Immature natural killer cell (primary cell): ENCODE measurements around the gene SLC17A7. TPM values are rescaled to one million over a fixed set of nuclear protein-coding genes. Genes with fewer than 3 reads are reported as not detected.

Source experiments
- polyA plus RNA-seq, 3 donors: library from polyadenylated mRNA; unstranded; fragments of 300-500 nt; fragmentation: Illumina TruSeq; gene quantifications; one replicate each; pipeline ENCODE4 v1.2.3, GENCODE V29; 2021

Gene SLC17A7
- polyA plus RNA-seq, 3 donors from 2014 or later: not detected

Other genes starting within 250 kb of the SLC17A7 start
- 1 to 10 TPM; 3.0 to 9.0 (median 4.4) TPM for gene SLC6A16, start 116.3 kb downstream of the SLC17A7 start, polyA plus RNA-seq
- gene CD37, start 106.1 kb downstream of the SLC17A7 start, polyA plus RNA-seq: 100 to 1,000 TPM; 104 to 179 (median 106) TPM
- gene TEAD2, start 79.1 kb downstream of the SLC17A7 start, polyA plus RNA-seq: not detected
- gene DKKL1, start 77.7 kb downstream of the SLC17A7 start, polyA plus RNA-seq: not detected
- not detected for gene KASH5, start 53.3 kb downstream of the SLC17A7 start, polyA plus RNA-seq
- gene PTH2, start 18.1 kb downstream of the SLC17A7 start, polyA plus RNA-seq: not detected
- gene GFY, start 16.1 kb downstream of the SLC17A7 start, polyA plus RNA-seq: not detected
- gene PIH1D1, start 10.3 kb upstream of the SLC17A7 start, polyA plus RNA-seq: 10 to 100 TPM; 91.4 to 97.6 (median 93.3) TPM
- 10 to 100 TPM; 37.2 to 57.0 (median 42.4) TPM for gene ALDH16A1, start 11.7 kb upstream of the SLC17A7 start, polyA plus RNA-seq
- gene FLT3LG, start 32.7 kb upstream of the SLC17A7 start, polyA plus RNA-seq: 10 to 100 TPM; 22.6 to 36.6 (median 28.3) TPM
- 1,000 to 10,000 TPM in 2 of 3 donors, 100 to 1,000 TPM in 1; 840 to 2,055 (median 1,247) TPM for gene RPL13A, start 46.1 kb upstream of the SLC17A7 start, polyA plus RNA-seq
- 1,000 to 10,000 TPM; 1,178 to 2,153 (median 1,290) TPM for gene RPS11, start 54.9 kb upstream of the SLC17A7 start, polyA plus RNA-seq
- gene FCGRT, start 71.1 kb upstream of the SLC17A7 start, polyA plus RNA-seq: 10 to 100 TPM; 13.8 to 35.9 (median 34.9) TPM
- 1 to 10 TPM in 2 of 3 donors, under 1 TPM in 1; 0.86 to 1.7 (median 1.0) TPM for gene RCN3, start 86.5 kb upstream of the SLC17A7 start, polyA plus RNA-seq
- 100 to 1,000 TPM; 196 to 251 (median 239) TPM for gene NOSIP, start 139.0 kb upstream of the SLC17A7 start, polyA plus RNA-seq
- under 1 TPM in 1 of 3 donors, not detected in 2; 0.78 TPM for gene PRRG2, start 139.8 kb upstream of the SLC17A7 start, polyA plus RNA-seq
- 1 to 10 TPM in 2 of 3 donors, under 1 TPM in 1; 0.21 to 4.0 (median 2.0) TPM for gene PRR12, start 149.7 kb upstream of the SLC17A7 start, polyA plus RNA-seq
- gene RRAS, start 198.6 kb upstream of the SLC17A7 start, polyA plus RNA-seq: 10 to 100 TPM in 2 of 3 donors, 1 to 10 TPM in 1; 9.0 to 17.3 (median 13.5) TPM
- gene SCAF1, start 200.7 kb upstream of the SLC17A7 start, polyA plus RNA-seq: 1 to 10 TPM in 1 of 3 donors, under 1 TPM in 1, not detected in 1; 0.87 to 2.6 TPM
- gene IRF3, start 224.3 kb upstream of the SLC17A7 start, polyA plus RNA-seq: 10 to 100 TPM; 63.8 to 82.0 (median 78.9) TPM
- gene BCL2L12, start 224.4 kb upstream of the SLC17A7 start, polyA plus RNA-seq: 10 to 100 TPM; 12.0 to 21.1 (median 20.4) TPM
- 100 to 1,000 TPM; 125 to 204 (median 188) TPM for gene PRMT1, start 235.7 kb upstream of the SLC17A7 start, polyA plus RNA-seq
- under 1 TPM in 1 of 3 donors, not detected in 2; 0.28 TPM for gene ADM5, start 248.1 kb upstream of the SLC17A7 start, polyA plus RNA-seq
- gene CPT1C, start 249.6 kb upstream of the SLC17A7 start, polyA plus RNA-seq: not detected